ENCODE results near the gene TPM1. TPM values are rescaled to one million over a fixed set of nuclear protein-coding genes. Genes with fewer than 3 reads are reported as not detected.

The TPM1 gene
- total RNA-seq, 1 experiment from 2014 or later, result 748 TPM

- no CpG with 5 or more reads among the region's 13 CpGs for WGBS (ENCODE audit: extremely low coverage, insufficient read length, low lambda C conversion rate)
- Mint-ChIP-seq H3K4me1 (peaks cover 16 to 19% of the 10 kb centered on the region in 2 experiments), H3K36me3 (ENCODE audit: insufficient read depth in 1 of 3, low read depth in 3 of 3) (peaks cover 50 to 98% (median 96%) of the 10 kb centered on the region in 3 experiments; a peak in 6 of 7 replicates), H3K4me3 (no peak overlapping the region), H3K27ac (peak overlapping the region in 2 of 3 experiments; percentile 24 to 67; a peak in 4 of 7 replicates), H3K27me3 (ENCODE audit: low read depth) (no peaks in the 10 kb centered on the region), H3K9me3 (no peaks in the 10 kb centered on the region)
- Histone ChIP-seq H4K20me1 (ENCODE audit: control insufficient read depth, insufficient read depth, insufficient read length) (no peaks in the 10 kb centered on the region), H3K18ac (ENCODE audit: insufficient read length, low read depth, low read length) (no peak overlapping the region), H4K5ac (ENCODE audit: insufficient read length, low read depth, low read length) (no peak overlapping the region), H4K91ac (ENCODE audit: insufficient read length, low read depth, low read length) (no peak overlapping the region), H3K4me2 (ENCODE audit: insufficient read depth, insufficient read length, low read length) (no peak overlapping the region), H2BK15ac (ENCODE audit: low read depth, low read length) (no peak overlapping the region), H2BK5ac (ENCODE audit: insufficient read length, low read length) (no peak overlapping the region), H3K9me3 (ENCODE audit: control insufficient read depth, low read depth, low read length) (no peaks in the 10 kb centered on the region), H3K27me3 (ENCODE audit: insufficient read depth, low read length) (no peaks in the 10 kb centered on the region), H3T11ph (ENCODE audit: low read length) (no peak overlapping the region), H3K23ac (ENCODE audit: insufficient read length, low read depth, low read length) (no peak overlapping the region), H3K4ac (ENCODE audit: low read depth, low read length) (no peak overlapping the region), H3K27ac (ENCODE audit: insufficient read length, low read depth, low read length) (no peak overlapping the region), H3K56ac (ENCODE audit: insufficient read length, low read depth, low read length) (no peak overlapping the region), H3K79me2 (ENCODE audit: insufficient read depth, low read length) (no peaks in the 10 kb centered on the region), H2BK120ac (ENCODE audit: low read depth, low read length, poor library complexity, severe bottlenecking) (no peak overlapping the region), H2BK12ac (ENCODE audit: insufficient read length, low read depth, low read length) (no peak overlapping the region), H3K23me2 (ENCODE audit: insufficient read length, low read depth, low read length, poor library complexity, severe bottlenecking) (no peaks in the 10 kb centered on the region), H2AK5ac (ENCODE audit: insufficient read length, low read length) (no peak overlapping the region), H2AFZ (ENCODE audit: low read length) (no peak overlapping the region), H4K8ac (replicated peaks; ENCODE audit: insufficient read length, low read depth, low read length) (no peak overlapping the region), H3K14ac (ENCODE audit: insufficient read depth, low read length) (no peak overlapping the region), H2BK20ac (ENCODE audit: low read depth, low read length, poor library complexity, severe bottlenecking) (no peak overlapping the region), H3K9ac (ENCODE audit: extremely low read depth, insufficient read length, low read length) (no peak overlapping the region), H3K4me1 (ENCODE audit: insufficient read depth, low read length) (no peaks in the 10 kb centered on the region), H3K79me1 (ENCODE audit: insufficient read depth, low read depth, low read length, poor library complexity, severe bottlenecking) (no peaks in the 10 kb centered on the region)
- no peak for DNase-seq
- TF ChIP-seq CTCF (conservative IDR thresholded peaks at IDR 0.05), result no peak
Observed at GRCh38 chr15:63063877-63064409, 21.4 kb downstream of the TPM1 start.

Measured in H9 (cell line).